Kidney capillary endothelial cell (primary cell): ENCODE measurements around the gene THSD7B.
"Not testable (repeated sequence)": the region's sequence is repeated elsewhere in the genome, so short reads cannot be mapped to it uniquely, and the experiment has no call there.

Experiments
- DNase-seq: peaks from one replicate; pipeline ENCODE4 v3.0.0-alpha.2; 2018; ENCODE audit warnings: low spot score

Gene THSD7B

GRCh38 chr2:136765256-136766072, at the start of gene THSD7B:
Gene THSD7B (plus strand): TSS chr2:136765545. CDS start chr2:136882179, 116,634 bp downstream.
- DNase-seq, result no peak

GRCh38 chr2:136718273-136718672, 47.1 kb upstream of the THSD7B start:
- no peak for DNase-seq

- DNase-seq, result no peak
Measured at GRCh38 chr2:136727973-136728699, 37.2 kb upstream of the THSD7B start.

- no peak for DNase-seq
Measured at GRCh38 chr2:136736236-136736635, 29.1 kb upstream of the THSD7B start.

- DNase-seq, result no peak
Measured at GRCh38 chr2:136738044-136738443, 27.3 kb upstream of the THSD7B start.

GRCh38 chr2:136741471-136741870, 23.9 kb upstream of the THSD7B start:
- no peak for DNase-seq

- DNase-seq, result no peak
Measured at GRCh38 chr2:136750065-136750464, 15.3 kb upstream of the THSD7B start.

- no peak for DNase-seq
Measured at GRCh38 chr2:136751406-136751805, 13.9 kb upstream of the THSD7B start.

- DNase-seq, result not testable (repeated sequence)
Measured at GRCh38 chr2:136758504-136758903, 6.8 kb upstream of the THSD7B start.

GRCh38 chr2:136764452-136765255, 691 bp upstream of the THSD7B start:
- DNase-seq, result no peak

- DNase-seq, result no peak
Measured at GRCh38 chr2:136766073-136766404, 694 bp downstream of the THSD7B start.

- DNase-seq, result no peak
Measured at GRCh38 chr2:136767030-136767429, 1.7 kb downstream of the THSD7B start.

GRCh38 chr2:136769871-136770270, 4.5 kb downstream of the THSD7B start:
- DNase-seq, result no peak

GRCh38 chr2:136770384-136770783, 5.0 kb downstream of the THSD7B start:
- DNase-seq, result no peak

GRCh38 chr2:136777391-136777790, 12.0 kb downstream of the THSD7B start:
- no peak for DNase-seq

GRCh38 chr2:136783856-136784255, 18.5 kb downstream of the THSD7B start:
- DNase-seq, result no peak

GRCh38 chr2:136785215-136785614, 19.9 kb downstream of the THSD7B start:
- DNase-seq, result no peak

GRCh38 chr2:136787970-136788369, 22.6 kb downstream of the THSD7B start:
- no peak for DNase-seq

- DNase-seq, result no peak
Measured at GRCh38 chr2:136796339-136796738, 31.0 kb downstream of the THSD7B start.

- DNase-seq, result no peak
Measured at GRCh38 chr2:136798766-136799165, 33.4 kb downstream of the THSD7B start.

- no peak for DNase-seq
Measured at GRCh38 chr2:136801661-136802060, 36.3 kb downstream of the THSD7B start.

GRCh38 chr2:136809998-136810397, 44.7 kb downstream of the THSD7B start:
- no peak for DNase-seq

GRCh38 chr2:136818839-136819238, 53.5 kb downstream of the THSD7B start:
- DNase-seq, result no peak
